GM19023 (cell line): ENCODE data around the gene CROCC2.

Experiments
- ATAC-seq: cut with Tn5 transposase; IDR thresholded peaks from one replicate; pipeline ENCODE4 v1.9.1; 2021; ENCODE audit warnings: mild to moderate bottlenecking, moderate library complexity; ENCODE audit not compliant: unreplicated experiment

CROCC2 gene

GRCh38 chr2:240983361-240983995 lies 77.3 kb downstream of the CROCC2 start:
- no peak for ATAC-seq

GRCh38 chr2:240983996-240984498 lies 77.9 kb downstream of the CROCC2 start:
- no peak for ATAC-seq

GRCh38 chr2:240985881-240986786 lies 80.0 kb downstream of the CROCC2 start:
- no peak for ATAC-seq

GRCh38 chr2:240986787-240987411 lies 80.8 kb downstream of the CROCC2 start:
- ATAC-seq: no peak

GRCh38 chr2:240987588-240987987 lies 81.5 kb downstream of the CROCC2 start:
- ATAC-seq: no peak

- ATAC-seq: no peak
These were observed 82.0 kb downstream of the CROCC2 start for GRCh38 chr2:240988146-240988545.

- ATAC-seq: no peak
These were observed 82.6 kb downstream of the CROCC2 start for GRCh38 chr2:240988571-240989271.

GRCh38 chr2:240989451-240990265 lies 83.5 kb downstream of the CROCC2 start:
- no peak for ATAC-seq

GRCh38 chr2:240990266-240990529 lies 84.1 kb downstream of the CROCC2 start:
- no peak for ATAC-seq

GRCh38 chr2:240990726-240991377 lies 84.7 kb downstream of the CROCC2 start:
- ATAC-seq: no peak

GRCh38 chr2:240991378-240992263 lies 85.5 kb downstream of the CROCC2 start:
- ATAC-seq: no peak

GRCh38 chr2:240992572-240993291 lies 86.6 kb downstream of the CROCC2 start:
- ATAC-seq: no peak

- no peak for ATAC-seq
These were observed 87.5 kb downstream of the CROCC2 start for GRCh38 chr2:240993446-240994170.

- ATAC-seq: no peak
These were observed 88.2 kb downstream of the CROCC2 start for GRCh38 chr2:240994171-240994896.

GRCh38 chr2:240995041-240996021 lies 89.2 kb downstream of the CROCC2 start:
- ATAC-seq: no peak
